Calu3 (cell line): ENCODE data around the gene PPP1R13B. TPM values are rescaled to one million over a fixed set of nuclear protein-coding genes. Genes with fewer than 3 reads are reported as not detected.

ENCODE experiments used
- BruUV-seq: library from RNA; stranded (reverse); fragments of 400-500 nt; replicated peaks from 2 replicates; lab custom pipeline; 2021; lab: Mats Ljungman, UMichigan
- CTCF ChIA-PET: fragments of 300-600 bp; sonication (Branson Sonifier 250); formaldehyde crosslinking; loops from one replicate; lab custom pipeline; 2022; ENCODE audit warnings: antibody characterized with exemption; lab: Charles Lee
- DNase-seq: peaks from one replicate; pipeline ENCODE4 v3.0.0; 2022
- H3K27ac Mint-ChIP-seq: one replicate; pipeline ENCODE4 v1.8.0; 2022; ENCODE audit warnings: mixed read lengths; ENCODE audit not compliant: unreplicated experiment
- H3K27me3 Mint-ChIP-seq: one replicate; pipeline ENCODE4 v1.8.0; 2022; ENCODE audit warnings: mixed read lengths; ENCODE audit not compliant: unreplicated experiment
- H3K36me3 Mint-ChIP-seq: one replicate; pipeline ENCODE4 v1.8.0; 2022; ENCODE audit warnings: mild to moderate bottlenecking, moderate library complexity, mixed read lengths; ENCODE audit not compliant: insufficient read depth, unreplicated experiment
- H3K4me1 Mint-ChIP-seq: one replicate; pipeline ENCODE4 v1.8.0; 2022; ENCODE audit warnings: mild to moderate bottlenecking, low read depth, mixed read lengths; ENCODE audit not compliant: unreplicated experiment
- H3K4me3 Mint-ChIP-seq: one replicate; pipeline ENCODE4 v1.8.0; 2022; ENCODE audit warnings: mild to moderate bottlenecking, low read depth, moderate library complexity, mixed read lengths; ENCODE audit not compliant: unreplicated experiment
- H3K9me3 Mint-ChIP-seq: one replicate; pipeline ENCODE4 v1.8.0; 2022; ENCODE audit warnings: low read depth, mixed read lengths; ENCODE audit not compliant: unreplicated experiment
- intact Hi-C: fragments of 100-400 bp; cut with micrococcal nuclease; formaldehyde crosslinking; loops from one replicate; pipeline ENCODE4 v1.10.0; 2022; ENCODE audit not compliant: unreplicated experiment
- total RNA-seq: library from RNA; stranded (reverse); gene quantifications from 2 replicates; pipeline ENCODE4 v1.2.3, GENCODE V29; 2022
- TF ChIP-seq, protein P1 (sequence below): fragments of 200-600 bp; IDR thresholded peaks from one replicate; pipeline ENCODE4 v1.8.0; 2022; ENCODE audit warnings: antibody characterized with exemption; ENCODE audit not compliant: unreplicated experiment

PPP1R13B gene
- total RNA-seq, 1 experiment from 2014 or later: 27.7 TPM

GRCh38 chr14:103753774-103754173 is 93.6 kb downstream of the PPP1R13B start:
- Mint-ChIP-seq H3K27me3 (no peaks in the 10 kb centered on the region), H3K27ac (no peak overlapping the region), H3K4me1 (no peaks in the 10 kb centered on the region), H3K4me3 (no peak overlapping the region), H3K9me3 (no peaks in the 10 kb centered on the region), H3K36me3 (peaks cover 9% of the 10 kb centered on the region)
- no peak for DNase-seq
- intact Hi-C loops: no loop called here
- BruUV-seq: no TSS peak
- TF ChIP-seq, protein P1, sequence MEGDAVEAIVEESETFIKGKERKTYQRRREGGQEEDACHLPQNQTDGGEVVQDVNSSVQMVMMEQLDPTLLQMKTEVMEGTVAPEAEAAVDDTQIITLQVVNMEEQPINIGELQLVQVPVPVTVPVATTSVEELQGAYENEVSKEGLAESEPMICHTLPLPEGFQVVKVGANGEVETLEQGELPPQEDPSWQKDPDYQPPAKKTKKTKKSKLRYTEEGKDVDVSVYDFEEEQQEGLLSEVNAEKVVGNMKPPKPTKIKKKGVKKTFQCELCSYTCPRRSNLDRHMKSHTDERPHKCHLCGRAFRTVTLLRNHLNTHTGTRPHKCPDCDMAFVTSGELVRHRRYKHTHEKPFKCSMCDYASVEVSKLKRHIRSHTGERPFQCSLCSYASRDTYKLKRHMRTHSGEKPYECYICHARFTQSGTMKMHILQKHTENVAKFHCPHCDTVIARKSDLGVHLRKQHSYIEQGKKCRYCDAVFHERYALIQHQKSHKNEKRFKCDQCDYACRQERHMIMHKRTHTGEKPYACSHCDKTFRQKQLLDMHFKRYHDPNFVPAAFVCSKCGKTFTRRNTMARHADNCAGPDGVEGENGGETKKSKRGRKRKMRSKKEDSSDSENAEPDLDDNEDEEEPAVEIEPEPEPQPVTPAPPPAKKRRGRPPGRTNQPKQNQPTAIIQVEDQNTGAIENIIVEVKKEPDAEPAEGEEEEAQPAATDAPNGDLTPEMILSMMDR: no peak
- CTCF ChIA-PET: no interaction called here

DNA sequence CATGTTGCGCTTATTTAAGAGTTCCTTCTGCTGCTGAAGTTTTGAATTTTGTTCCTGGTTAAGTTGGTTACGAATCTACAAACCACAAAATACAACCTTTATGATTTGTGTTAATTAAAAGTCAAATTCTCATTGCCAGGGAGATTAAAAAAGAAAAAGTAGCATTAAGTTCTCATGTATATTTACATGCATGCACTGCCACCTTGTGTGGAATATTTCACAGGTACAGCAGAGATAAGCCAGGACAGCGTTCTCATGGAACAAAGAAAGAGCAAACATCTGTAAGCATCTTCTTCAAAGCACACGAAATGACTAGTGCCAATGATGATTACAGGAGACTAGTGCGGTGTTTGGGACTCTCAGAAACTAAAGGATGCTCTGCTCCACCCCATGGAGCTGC is 97.5 kb downstream of the PPP1R13B start:
- Mint-ChIP-seq H3K9me3 (no peaks in the 10 kb centered on the region), H3K4me1 (no peaks in the 10 kb centered on the region), H3K4me3 (no peak overlapping the region), H3K27me3 (no peaks in the 10 kb centered on the region), H3K36me3 (peaks cover 9% of the 10 kb centered on the region), H3K27ac (no peak overlapping the region)
- no peak for DNase-seq
- intact Hi-C loops: no loop called here
- TF ChIP-seq, protein P1: no peak
- BruUV-seq: no TSS peak
- CTCF ChIA-PET: no interaction called here

DNA sequence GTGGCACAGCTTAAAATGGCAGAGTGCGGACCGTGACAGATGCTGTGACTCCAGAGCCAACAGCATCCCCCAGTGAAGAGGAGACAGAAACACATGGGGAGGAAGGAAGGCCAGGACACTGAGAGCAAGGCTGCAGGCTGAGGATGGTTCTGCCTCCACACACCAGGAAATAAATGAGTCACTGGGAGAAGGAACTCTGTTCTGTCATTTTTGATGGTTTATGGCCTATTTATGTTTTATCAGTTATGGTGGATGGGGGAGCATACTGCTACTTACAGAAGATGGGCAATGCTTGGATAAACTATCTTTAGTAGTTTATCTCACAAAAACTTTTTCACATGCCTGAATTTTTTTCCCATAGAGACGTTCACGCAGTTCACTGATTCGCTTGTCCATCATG is 97.9 kb downstream of the PPP1R13B start:
- no TSS peak for BruUV-seq
- no peak overlapping the region for H3K4me3 Mint-ChIP-seq
- intact Hi-C loops: no loop called here

GRCh38 chr14:103748534-103748857 is 98.9 kb downstream of the PPP1R13B start:
- H3K4me1 Mint-ChIP-seq: no peaks in the 10 kb centered on the region
- no peak overlapping the region for H3K27ac Mint-ChIP-seq
- CTCF ChIA-PET: no interaction called here

More for the DNA sequence above, 97.9 kb downstream of the PPP1R13B start:
- CTCF ChIA-PET: no interaction called here
- Mint-ChIP-seq H3K36me3 (peaks cover 9% of the 10 kb centered on the region), H3K4me1 (no peaks in the 10 kb centered on the region), H3K27ac (no peak overlapping the region), H3K9me3 (no peaks in the 10 kb centered on the region), H3K27me3 (no peaks in the 10 kb centered on the region)
- TF ChIP-seq, protein P1: no peak
- no peak for DNase-seq

More at GRCh38 chr14:103748534-103748857, 98.9 kb downstream of the PPP1R13B start:
- TF ChIP-seq, protein P1: no peak
- intact Hi-C loops: no loop called here
- H3K27me3 Mint-ChIP-seq: no peaks in the 10 kb centered on the region
- DNase-seq: no peak
- H3K4me3 Mint-ChIP-seq: no peak overlapping the region
- H3K9me3 Mint-ChIP-seq: no peaks in the 10 kb centered on the region
- no TSS peak for BruUV-seq
- peaks cover 9% of the 10 kb centered on the region for H3K36me3 Mint-ChIP-seq
